ENCODE measurements around the gene NDUFA7.
"Not testable (repeated sequence)": the region's sequence is repeated elsewhere in the genome, so short reads cannot be mapped to it uniquely, and the experiment has no call there.

NDUFA7 gene

DNA sequence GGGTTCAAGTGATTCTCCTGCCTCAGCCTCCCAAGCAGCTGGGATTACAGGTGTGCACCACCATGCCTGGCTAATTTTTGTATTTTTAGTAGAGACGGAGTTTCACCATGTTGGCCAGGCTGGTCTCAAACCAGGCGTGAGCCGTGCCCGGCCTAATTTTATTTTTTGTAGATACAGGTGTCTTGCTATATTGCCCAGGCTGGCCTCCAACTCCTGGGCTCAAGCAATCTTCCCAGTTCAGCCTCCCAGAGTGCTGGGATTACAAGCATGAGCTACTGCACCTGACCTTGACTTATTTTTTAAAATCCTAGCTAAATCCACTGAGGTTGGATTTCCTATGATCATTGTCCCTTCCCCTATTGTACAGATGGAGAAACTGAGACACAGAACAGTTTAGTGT, 20.3 kb upstream of the NDUFA7 start:
- DNase-seq, result not testable (repeated sequence)

DNA sequence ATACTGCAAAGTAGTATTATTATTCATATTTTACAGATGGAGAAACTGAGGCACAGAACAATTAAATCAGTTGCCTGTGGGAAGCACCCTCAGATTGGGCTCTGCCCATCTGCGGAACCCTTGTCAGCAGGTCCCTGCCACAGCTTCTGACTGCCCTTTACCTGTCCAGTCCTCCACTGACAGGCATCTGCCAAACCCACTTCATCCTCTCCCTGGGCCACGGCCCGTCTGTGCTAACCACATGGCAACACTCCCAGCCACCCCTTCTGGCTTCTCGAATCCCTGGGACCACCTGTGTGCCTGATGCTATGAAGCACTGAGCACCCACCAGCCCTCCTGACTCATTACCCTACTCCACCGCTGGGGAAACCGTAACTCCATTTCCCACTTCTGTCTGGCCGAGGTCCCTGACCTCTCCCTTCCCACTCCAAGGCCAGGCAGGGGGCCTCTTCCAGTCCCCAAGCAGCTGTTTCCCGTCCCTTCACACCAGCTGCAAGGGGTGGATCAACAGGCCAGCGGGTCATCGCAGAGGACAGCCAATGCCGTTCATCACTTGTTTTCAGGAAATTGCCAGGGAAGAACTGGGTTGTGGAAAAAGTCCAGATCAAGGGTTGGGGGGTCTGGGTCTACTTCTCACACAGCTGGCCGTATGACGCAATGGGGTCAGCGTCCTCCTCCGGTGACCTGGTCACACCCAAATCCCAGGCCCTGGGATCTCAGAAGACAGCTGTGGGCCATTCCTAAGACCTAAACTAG, 19.3 kb upstream of the NDUFA7 start:
- no peak for DNase-seq

DNA sequence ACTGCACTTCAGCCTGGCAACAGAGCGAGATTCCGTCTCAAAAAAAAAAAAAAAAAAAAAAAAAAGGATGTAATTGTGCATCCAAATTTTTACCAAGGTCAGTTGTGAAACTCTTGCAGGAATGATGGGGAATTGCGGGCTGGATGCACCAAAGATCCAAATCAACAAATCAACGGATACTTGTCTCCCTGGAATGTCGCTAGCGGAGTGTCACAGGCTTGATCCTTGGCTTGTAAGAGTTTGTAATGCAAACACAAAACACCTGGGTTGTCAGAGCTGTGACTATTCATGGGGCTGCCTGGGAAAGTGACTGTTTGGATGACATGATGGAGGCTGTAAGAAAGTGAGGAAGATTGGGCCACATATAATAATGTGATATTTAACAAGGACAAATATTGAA, 17.7 kb upstream of the NDUFA7 start:
- no peak for DNase-seq

DNA sequence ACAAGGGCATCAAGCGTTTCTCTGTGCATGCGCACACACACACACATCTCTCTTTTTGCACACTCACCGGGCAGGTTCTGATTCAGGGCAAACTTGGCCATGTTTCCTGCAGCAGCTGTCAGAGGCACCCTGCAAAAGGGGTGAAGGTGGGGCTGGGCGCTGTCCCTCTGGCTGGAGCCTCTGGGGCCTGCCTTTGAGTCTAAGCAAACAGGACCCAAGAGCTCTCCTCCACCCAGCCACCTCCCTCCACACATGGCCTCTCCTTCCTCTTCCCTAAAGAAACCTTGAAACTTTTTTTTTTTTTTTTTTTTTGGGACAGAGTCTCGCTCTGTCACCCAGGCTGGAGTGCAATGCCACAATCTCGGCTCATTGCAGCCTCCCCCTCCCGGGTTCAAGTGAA, 16.6 kb upstream of the NDUFA7 start:
- DNase-seq, result no peak

DNA sequence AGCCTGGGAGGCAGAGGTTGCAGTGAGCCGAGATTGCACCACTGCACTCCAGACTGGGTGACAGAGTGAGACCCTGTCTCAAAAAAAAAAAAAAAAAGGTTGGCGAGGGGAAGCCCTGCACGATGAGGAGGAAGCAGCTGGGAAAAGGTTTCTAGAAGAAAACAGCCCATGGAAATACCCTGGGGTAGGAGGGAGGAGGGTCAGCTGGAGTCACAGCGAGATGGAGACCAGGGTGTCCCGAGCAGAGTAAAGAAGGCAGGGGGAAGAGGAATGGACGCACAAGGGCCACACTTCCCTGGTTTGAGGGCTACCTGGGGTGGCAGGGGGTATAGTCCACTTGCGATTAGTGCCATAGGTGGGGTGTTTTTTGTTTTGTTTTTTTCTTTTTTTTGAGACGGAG, 15.5 kb upstream of the NDUFA7 start:
- DNase-seq, result no peak

DNA sequence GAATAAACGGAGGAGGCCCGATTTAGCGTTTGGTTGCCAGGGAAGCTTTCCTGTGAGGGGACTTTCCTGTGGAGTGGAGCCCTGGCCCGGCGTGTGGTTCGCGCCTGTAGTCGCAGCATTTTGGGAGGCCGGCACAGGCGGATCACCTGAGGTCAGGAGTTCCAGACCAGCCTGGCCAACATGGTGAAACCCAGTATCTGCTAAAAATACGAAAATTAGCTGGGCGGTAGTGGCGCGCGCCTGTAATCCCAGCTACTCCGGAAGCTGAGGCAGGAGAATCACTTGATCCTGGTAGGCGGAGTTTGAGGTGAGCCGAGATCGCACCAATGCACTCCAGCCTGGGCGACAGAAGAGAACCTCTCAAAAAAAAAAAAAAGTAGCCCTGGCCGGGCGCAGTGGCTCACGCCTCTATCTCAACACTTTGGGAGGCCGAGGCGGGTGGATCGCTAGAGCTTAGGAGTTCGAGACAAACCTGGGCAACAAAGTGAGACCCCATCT, 14.9 kb upstream of the NDUFA7 start:
- no peak for DNase-seq

DNA sequence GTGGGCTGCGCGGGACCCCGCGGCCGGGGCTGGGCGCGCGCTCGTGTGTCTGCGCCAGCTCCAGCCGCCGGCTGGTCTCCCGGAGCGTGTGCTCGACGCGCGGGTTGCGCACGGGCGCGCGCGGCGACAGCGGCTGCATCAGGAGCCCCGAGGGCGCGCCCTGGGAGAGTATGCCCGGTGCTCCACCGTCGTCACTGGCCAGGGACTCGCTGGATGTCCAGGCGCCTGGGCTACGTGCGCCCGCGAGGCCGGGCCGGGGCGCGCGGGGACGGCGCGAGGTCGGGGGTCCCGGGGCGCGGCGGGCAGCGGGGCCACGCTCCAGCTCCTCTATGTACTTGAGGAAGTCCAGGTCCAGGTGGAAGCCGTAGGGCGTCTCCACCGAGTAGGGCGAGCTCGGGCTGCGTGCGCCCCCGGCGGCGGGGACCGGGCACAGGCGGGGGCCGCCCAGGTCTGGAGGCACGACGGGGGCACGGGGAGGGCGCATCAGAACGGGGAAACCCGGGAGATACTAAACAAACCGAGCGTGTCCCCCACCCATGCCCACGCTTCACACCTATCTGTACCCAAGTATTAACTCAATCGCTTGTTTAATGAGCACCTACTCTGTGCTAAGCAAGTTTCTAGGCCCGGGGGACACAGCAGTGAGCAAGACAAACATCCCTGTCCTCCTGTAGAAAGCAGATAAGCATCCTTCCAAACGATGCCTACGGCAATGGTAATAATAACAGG, 14.3 kb upstream of the NDUFA7 start:
- peak; percentile 52 for DNase-seq

DNA sequence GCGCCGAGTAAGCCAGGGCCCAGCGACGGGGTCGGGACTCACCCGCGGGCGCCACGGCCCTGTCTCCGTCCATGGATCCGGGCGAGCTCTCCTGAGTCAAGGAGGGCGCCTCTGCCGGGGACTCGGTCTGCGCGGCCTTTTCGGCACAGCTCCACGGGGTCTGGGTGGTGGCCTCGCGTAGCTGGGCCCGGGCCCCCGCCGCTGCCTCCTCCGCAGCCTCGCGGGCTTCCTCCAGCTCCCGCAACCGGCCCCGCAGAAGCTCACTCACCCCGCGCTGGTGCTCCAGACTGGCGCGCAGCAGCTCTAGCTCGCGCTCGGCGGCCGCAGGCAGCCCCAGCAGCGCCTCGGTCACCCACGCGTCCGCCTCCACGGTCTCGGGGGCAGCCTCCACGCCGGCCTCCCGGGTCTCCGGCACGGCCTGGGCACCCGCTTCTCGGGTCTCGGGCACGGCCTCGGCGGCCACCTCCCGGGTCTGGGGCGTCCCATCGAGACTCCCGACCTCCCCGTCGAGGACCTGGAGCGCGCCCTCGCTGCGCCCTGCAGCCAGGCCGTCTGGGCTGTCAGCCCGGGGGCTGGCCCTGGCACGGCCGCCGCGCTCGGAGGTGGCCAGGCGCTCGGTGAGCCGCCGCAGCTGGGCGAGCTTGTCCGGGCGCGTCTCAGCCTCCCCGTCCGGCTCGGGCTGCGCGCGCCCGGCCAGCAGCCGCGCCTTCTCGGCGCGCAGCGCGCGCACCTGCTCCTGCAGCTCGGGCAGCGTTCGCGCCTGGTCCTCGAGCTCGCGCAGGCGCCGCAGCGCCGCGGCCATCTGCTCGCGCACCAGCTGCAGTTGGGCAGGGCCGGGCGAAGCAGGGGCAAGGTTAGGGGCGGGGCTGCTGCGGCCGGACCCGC, 13.5 kb upstream of the NDUFA7 start:
- DNase-seq, result peak; percentile 60

DNA sequence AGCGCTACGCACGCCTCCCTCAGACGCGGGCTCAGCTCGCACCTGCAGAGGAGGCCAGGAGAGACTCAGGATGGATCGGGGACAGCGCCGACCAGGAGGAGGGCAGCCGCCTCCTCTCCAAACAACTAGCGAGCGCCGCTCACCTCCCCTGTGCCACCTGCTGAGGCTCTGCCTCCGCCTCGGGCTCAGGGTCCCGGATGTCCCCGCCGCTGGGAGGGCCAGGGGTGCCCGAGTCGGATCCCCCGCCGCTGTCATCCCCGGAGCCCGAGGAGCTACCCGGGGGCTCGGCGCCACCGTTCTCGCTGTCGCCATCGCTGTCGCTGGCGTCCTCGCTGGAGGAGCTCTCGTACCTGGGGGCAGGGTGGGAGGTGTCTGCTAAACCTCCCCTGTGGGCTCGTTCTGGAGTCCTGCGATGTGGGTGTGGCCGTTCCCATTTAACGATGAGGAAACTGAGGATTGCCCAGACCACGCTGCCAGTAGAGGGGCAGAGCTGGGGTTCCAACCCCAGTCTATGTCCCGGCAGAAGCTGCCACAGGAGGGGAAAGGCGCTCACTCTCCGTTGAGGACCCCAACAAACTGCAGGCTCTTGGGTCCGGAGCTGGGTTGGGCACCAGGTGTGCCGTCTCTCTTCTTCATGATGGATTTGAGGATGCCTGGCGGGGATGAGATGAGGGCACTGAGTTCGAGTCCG, 12.7 kb upstream of the NDUFA7 start:
- no peak for DNase-seq

DNA sequence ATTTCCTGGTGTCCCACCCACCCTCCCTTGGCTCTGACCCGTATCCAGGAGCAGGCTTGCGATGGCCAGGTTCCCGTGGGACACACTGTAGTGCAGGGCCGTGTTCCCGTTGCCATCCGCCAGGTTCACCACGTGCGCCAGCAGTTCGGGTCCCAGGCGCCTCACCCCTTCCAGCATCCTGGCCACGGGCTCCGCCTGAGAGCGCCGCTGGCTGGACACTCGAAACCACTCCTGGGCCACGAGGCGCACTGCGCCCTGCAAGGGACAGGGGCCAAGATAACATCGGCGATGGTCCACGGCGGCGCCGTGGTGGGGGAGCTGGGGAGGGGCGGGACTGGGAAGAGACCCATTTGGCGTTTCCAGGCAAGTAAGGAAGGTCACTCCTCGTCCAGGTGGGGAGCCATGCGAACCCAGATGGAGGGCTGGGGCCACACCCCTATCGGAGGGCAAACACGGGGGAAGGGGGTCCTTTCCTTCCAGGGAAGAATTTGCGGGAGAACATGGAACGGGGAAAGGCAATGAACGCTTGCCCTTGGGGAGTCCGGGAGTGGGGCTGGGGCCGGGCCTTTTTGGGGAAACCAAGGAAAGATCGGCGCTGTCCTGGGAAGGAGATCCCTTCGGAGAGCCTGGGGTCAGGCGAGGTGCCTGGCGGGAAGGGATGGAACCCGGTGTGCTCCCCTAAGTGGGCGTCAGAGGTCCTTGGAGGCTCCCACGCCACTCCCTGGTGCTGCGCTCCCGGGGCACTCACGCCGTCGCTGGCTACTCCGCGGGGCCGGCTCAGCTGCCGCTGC, 12.0 kb upstream of the NDUFA7 start:
- no peak for DNase-seq

DNA sequence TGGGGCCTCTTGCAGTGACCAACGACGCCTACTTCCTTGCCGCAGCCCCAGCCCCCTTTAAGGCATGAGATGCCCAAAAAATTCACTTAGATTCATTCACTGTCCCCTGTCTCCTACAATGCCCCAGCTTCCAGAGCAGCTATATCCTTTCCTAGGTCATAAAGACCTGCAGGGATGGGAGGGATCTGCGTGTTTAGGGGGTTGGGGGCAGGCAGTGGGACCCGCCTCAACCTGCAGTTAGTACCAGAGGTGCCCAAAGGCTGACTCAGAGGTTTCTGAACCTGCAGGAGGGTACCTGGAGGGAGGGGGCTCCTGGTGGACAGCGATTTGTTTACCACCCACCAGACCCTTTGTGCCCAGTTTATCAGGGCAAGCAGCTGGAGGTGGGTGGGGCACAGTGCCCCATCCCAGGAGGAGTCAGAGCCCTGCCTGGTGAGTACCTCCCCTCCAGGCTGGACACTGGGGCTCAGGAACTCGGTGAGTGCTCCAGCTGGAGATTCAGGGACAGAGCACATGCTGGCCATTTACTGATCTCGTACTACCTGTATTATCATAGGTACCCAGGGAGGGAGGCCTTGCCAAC, 10.2 kb upstream of the NDUFA7 start:
- DNase-seq, result no peak

DNA sequence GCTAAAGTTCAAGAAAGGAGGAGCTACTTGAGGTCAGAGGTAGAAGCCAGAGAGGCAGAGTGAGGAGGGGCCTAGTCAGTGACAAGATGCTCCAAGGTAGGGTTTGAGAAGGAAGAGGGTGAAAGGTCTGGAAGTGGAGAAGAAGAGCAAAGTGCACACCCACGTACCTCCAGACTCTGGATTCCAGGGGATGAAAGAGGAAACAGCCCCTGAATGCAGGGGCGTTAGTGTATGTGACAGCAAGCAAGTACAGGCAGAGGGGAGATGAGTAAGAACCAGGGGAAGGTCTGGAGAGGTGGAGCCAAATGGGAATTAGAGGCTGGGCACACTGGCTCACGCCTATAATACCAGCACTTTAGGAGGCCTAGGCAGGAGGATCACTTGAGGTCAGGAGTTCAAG, 8.8 kb upstream of the NDUFA7 start:
- DNase-seq, result no peak

DNA sequence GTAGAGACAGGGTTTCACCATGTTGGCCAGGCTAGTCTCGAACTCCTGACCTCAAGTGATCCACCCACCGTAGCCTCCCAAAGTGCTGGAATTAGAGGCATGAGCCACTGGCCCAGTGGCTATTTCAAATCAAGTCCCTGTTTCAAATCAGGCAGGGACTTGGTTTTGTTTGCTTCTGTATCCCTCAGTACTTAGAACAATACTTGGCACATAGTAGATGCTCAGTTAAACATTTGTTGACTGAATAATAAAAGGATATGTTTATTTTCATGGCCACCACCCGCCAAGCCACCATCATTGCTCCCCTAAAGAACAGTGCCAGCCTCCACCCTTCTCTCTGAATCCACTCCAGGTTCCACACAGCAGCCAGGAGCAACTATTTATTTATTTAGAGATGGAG, 4.3 kb upstream of the NDUFA7 start:
- DNase-seq, result no peak

DNA sequence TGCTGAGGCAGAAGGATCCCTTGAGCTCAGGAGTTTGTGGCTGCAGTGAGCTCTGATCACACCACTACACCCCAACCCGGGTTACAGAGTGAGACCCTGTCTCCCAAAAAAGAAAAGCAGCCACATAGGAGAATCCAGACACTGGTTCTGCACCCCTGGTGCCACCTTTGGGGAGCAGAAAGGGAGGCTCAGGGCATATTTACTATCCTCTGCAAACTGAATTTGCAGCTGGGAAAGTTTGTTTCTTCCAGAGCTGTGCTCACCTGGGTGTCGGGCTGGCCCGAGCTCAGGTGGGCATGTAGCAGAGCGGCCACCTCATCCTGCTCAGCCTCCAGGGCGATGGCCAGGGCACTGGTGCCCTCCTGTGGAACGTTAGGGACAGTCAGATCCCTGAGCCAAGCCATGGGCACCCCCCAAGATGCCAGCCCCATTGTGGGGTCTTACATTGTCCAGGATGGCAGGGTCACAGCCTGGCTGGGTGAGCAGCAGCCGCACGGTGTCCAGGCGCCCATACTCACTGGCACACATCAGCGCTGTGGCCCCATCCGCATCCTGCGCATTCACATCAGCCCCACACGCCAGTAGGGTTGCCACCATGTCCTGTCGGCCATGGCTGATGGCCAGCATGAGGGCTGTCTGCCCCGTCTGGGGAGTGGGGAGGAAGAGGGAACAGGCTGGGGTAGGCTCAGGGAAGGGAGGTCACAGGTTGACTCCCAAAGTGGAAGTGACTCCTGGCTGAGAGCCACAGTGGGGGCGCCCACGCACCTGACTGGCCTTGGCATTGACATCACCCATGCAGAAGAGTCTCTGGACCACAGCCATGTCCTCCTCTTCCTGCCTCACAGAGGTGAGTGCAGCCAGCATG, 3.2 kb upstream of the NDUFA7 start:
- DNase-seq, result no peak

DNA sequence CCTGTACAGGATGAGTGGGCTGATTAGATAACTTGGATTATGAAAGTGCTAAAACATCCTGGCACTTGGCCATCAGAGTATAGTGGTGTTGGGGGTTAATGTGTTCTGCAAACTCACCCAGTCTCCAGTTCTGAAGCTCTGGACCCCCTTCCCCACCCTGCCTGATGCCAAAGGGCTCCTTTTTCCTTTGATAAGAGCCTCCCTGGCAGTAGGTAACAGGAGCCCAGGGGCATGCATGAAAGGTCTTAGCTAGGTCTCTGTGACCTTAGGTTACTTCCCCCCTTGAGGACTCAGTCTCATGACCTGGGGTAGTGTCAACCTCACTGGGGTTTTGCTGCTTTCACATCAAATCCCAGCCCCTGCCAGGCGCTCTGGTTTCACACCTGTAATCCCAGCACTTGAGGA, 2.6 kb upstream of the NDUFA7 start:
- no peak for DNase-seq

DNA sequence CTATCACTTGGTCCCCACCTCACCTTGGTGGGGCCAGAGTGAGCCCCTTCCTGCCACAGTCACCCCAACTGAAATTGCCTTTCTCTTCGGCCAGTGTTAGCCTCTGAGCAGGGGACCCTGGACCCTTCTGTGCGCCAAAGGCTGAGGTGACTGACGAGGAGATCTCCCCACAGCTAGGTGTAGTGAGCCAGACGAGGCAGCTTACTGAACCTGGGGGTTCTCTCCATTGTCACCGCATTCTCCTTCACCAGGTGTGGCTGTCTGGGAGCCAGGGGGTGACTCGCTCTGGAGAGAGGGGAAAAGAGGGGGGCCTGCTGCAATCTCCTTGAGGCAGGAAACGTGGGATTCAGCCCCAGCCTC, 1.4 kb upstream of the NDUFA7 start:
- no peak for DNase-seq

DNA sequence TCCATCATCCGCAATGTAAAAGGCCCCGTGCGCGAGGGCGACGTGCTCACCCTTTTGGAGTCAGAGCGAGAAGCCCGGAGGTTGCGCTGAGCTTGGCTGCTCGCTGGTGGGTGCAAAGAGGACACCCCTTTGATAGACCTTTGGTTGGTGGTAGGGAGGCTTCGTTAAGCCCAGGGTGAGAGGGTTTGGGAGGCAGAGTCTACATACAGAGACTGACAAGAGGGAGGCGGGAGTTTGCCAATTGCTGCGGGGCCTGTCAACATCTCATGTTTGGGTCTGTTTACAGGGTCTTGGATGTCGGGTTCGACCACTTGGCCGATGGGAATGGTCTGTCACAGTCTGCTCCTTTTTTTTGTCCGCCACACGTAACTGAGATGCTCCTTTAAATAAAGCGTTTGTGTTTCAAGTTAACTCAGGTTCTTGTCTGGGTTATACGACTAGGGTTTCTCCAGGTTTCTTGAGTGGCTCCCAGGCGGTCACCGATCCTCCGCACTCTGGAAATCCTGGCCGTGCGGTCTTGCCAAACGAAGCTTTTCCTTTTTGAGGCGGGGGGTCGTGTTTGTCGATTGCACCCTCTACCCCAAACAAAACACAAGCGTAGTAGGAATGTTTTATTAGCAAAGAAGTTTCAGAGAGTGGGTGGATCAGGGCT, 937 bp upstream of the NDUFA7 start:
- no peak for DNase-seq

DNA sequence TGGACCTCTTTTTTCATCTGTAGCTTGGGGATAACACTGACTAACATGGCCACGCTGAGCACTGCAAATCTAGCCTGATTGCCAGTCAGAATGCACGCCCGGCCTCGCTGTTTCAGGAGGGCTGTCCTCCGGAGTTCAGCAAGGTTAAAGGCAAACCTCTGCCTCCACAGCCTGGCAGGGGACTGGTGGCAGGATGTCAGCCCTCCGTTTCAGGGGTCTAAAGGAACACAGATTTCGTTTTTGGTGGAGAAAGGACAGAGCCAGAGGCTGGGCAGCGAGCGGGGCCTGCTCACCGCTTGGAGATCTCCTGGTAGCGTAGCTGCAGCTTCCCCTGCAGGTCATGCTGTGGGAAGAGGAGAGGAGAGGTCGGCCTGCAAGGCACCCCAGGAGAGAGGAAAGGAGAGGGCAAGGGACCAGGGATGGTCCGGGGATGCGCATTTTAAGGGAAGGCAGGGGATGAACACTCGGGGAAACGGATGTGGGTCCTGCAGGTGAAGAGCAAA, 560 bp downstream of the NDUFA7 start:
- DNase-seq, result peak; percentile 38

DNA sequence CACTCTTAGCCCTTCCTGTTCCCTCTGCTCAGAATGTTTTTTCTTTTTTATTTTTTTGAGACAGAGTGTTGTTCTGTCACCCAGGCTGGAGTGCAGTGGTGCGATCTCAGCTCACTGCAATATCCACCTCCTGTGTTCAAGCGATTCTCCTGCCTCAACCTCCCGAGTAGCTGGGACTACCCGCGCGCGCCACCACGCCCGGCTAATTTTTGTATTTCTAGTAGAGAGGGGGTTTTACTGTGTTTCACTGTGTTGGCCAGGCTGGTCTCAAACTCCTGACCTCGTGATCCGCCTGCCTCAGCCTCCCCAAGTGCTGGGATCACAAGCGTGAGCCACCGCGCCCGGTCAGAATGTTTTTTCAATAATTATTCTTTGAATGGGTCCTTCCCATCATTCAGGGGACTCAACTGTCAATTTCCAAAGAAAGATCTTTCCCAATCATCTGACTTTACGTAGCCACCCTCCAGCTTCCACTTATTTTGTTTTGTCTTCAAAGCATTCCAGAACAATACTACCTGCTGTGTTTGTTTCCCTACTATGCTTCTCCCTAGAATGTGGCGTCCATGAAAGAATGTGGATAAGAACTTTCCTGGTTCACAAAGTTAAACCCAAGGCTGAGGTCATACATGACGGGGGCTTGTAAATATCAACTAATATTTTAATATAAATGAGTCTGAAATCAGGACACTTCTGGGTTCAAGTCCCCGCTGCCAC, 1.2 kb downstream of the NDUFA7 start:
- DNase-seq, result no peak

Measured in activated CD4-positive, alpha-beta T cell treated with anti-CD3 and anti-CD28 coated beads for 48 hours (primary cell).